ENCODE measurements around the gene KCNQ2. TPM values are rescaled to one million over a fixed set of nuclear protein-coding genes. Genes with fewer than 3 reads are reported as not detected.

Gene KCNQ2
- total RNA-seq, 1 experiment from 2014 or later = 86.5 TPM

- no peak for TF ChIP-seq REST (IDR thresholded peaks at IDR 0.05; ENCODE audit: low read depth)
- TF ChIP-seq ZFX (IDR thresholded peaks at IDR 0.05) = no peak
- no peak for TF ChIP-seq FOSL1 (IDR thresholded peaks at IDR 0.05; ENCODE audit: low read depth)
- TF ChIP-seq ZBTB33 (IDR thresholded peaks at IDR 0.05; ENCODE audit: extremely low read depth, insufficient replicate concordance, low read length) = no peak
- no peak for TF ChIP-seq RAD21 (IDR thresholded peaks at IDR 0.05; ENCODE audit: low read depth)
- no peak for TF ChIP-seq EZH2phosphoT487 (IDR thresholded peaks at IDR 0.05; ENCODE audit: borderline replicate concordance)
- TF ChIP-seq SP1 (IDR thresholded peaks at IDR 0.05; ENCODE audit: low read depth) = no peak
- TF ChIP-seq SRF (IDR thresholded peaks at IDR 0.05; ENCODE audit: low read depth) = no peak
- TF ChIP-seq ATF3 (IDR thresholded peaks at IDR 0.05) = no peak
Observed at GRCh38 chr20:63466861-63467260, 5.6 kb downstream of the KCNQ2 start (continued).

All from HCT116 (cell line).